Astrocyte (in vitro differentiated cells and primary cell): ENCODE measurements around the gene TEDC2. TPM values are rescaled to one million over a fixed set of nuclear protein-coding genes. Genes with fewer than 3 reads are reported as not detected.

Source experiments
- DNase-seq: peaks from one replicate; pipeline ENCODE4 v3.0.0-alpha.2; 2010; ENCODE audit warnings: low read depth
- FAIRE-seq: peaks from 2 replicates; lab custom pipeline; 2011; peaks lifted over from hg19 to GRCh38; lab: Jason Lieb, UNC
- H2AFZ ChIP-seq: 2 replicates; pipeline ENCODE4 v1.6.0; 2012; ENCODE audit warnings: low read depth, low read length, inconsistent platforms
- H3K27ac ChIP-seq: 2 replicates; pipeline ENCODE4 v1.5.1; 2011; ENCODE audit warnings: low read depth, low read length, inconsistent platforms
- H3K27me3 ChIP-seq: 2 replicates; pipeline ENCODE4 v1.6.0; 2011; ENCODE audit warnings: low read length, inconsistent platforms; ENCODE audit not compliant: insufficient read depth
- H3K36me3 ChIP-seq: 2 replicates; pipeline ENCODE4 v1.5.1; 2011; ENCODE audit warnings: low read length, inconsistent platforms; ENCODE audit not compliant: insufficient read depth
- H3K4me1 ChIP-seq: 2 replicates; pipeline ENCODE4 v1.5.1; 2011; ENCODE audit warnings: low read length, inconsistent platforms; ENCODE audit not compliant: insufficient read depth
- H3K4me2 ChIP-seq: 2 replicates; pipeline ENCODE4 v1.6.0; 2012; ENCODE audit warnings: low read length, inconsistent platforms
- H3K4me3 ChIP-seq: 2 replicates; pipeline ENCODE4 v1.5.1; 2011; ENCODE audit warnings: low read depth, mild to moderate bottlenecking, low read length, inconsistent platforms; ENCODE audit not compliant: insufficient read depth
- H3K79me2 ChIP-seq: 2 replicates; pipeline ENCODE4 v1.6.0; 2012; ENCODE audit warnings: mild to moderate bottlenecking, low read length, inconsistent platforms; ENCODE audit not compliant: insufficient read depth
- H3K9ac ChIP-seq: 2 replicates; pipeline ENCODE4 v1.6.0; 2012; ENCODE audit warnings: mild to moderate bottlenecking, low read length, inconsistent platforms
- H3K9me3 ChIP-seq: 2 replicates; pipeline ENCODE4 v1.5.1; 2012; ENCODE audit warnings: low read depth, mild to moderate bottlenecking, low read length, inconsistent platforms; ENCODE audit not compliant: insufficient read depth
- H4K20me1 ChIP-seq: 2 replicates; pipeline ENCODE4 v1.6.0; 2012; ENCODE audit warnings: low read length, inconsistent platforms; ENCODE audit not compliant: insufficient read depth
- H3K27ac Mint-ChIP-seq: one replicate; pipeline ENCODE4 v1.8.0; 2021; ENCODE audit warnings: mild to moderate bottlenecking, mixed read lengths; ENCODE audit not compliant: unreplicated experiment
- H3K27me3 Mint-ChIP-seq: one replicate; pipeline ENCODE4 v1.8.0; 2021; ENCODE audit warnings: low read depth, mixed read lengths; ENCODE audit not compliant: unreplicated experiment
- H3K36me3 Mint-ChIP-seq: one replicate; pipeline ENCODE4 v1.8.0; 2021; ENCODE audit warnings: low read depth, mixed read lengths; ENCODE audit not compliant: unreplicated experiment
- H3K4me1 Mint-ChIP-seq: one replicate; pipeline ENCODE4 v1.8.0; 2021; ENCODE audit warnings: low read depth, mixed read lengths; ENCODE audit not compliant: unreplicated experiment
- H3K4me3 Mint-ChIP-seq: one replicate; pipeline ENCODE4 v1.8.0; 2021; ENCODE audit warnings: mild to moderate bottlenecking, moderate library complexity, mixed read lengths; ENCODE audit not compliant: unreplicated experiment
- H3K9me3 Mint-ChIP-seq: one replicate; pipeline ENCODE4 v1.8.0; 2021; ENCODE audit warnings: mild to moderate bottlenecking, mixed read lengths; ENCODE audit not compliant: unreplicated experiment
- CTCF ChIP-seq: IDR thresholded peaks from 2 replicates; pipeline ENCODE4 v1.5.1; 2011; ENCODE audit warnings: low read depth, mild to moderate bottlenecking, inconsistent platforms, low read length, moderate library complexity; ENCODE audit not compliant: insufficient read depth
- EZH2 ChIP-seq: IDR thresholded peaks from 2 replicates; pipeline ENCODE4 v1.6.1; 2012; ENCODE audit warnings: mild to moderate bottlenecking, low read length, inconsistent platforms; ENCODE audit not compliant: insufficient read depth
- total RNA-seq: library from RNA; stranded (reverse); gene quantifications from 2 replicates; pipeline ENCODE4 v1.2.1, GENCODE V29; 2021

TEDC2 gene
- total RNA-seq, 1 donor from 2014 or later, result 6.0 TPM

GRCh38 chr16:2482708-2483534 is 23.0 kb downstream of the TEDC2 start:
- no peak overlapping the region for H3K4me3 Mint-ChIP-seq
- H3K9me3 Mint-ChIP-seq, result no peaks in the 10 kb centered on the region
- Histone ChIP-seq H3K79me2 (peaks cover 14% of the 10 kb centered on the region), H3K4me2 (no peak overlapping the region), H3K9me3 (no peaks in the 10 kb centered on the region), H2AFZ (no peak overlapping the region), H3K27me3 (no peaks in the 10 kb centered on the region), H3K4me1 (peaks cover 12% of the 10 kb centered on the region), H3K9ac (no peak overlapping the region), H4K20me1 (peaks cover 86% of the 10 kb centered on the region), H3K4me3 (no peak overlapping the region), H3K27ac (no peak overlapping the region), H3K36me3 (no peaks in the 10 kb centered on the region)
- peaks cover 21% of the 10 kb centered on the region for H3K36me3 Mint-ChIP-seq
- no peak for FAIRE-seq
- H3K4me1 Mint-ChIP-seq, result peaks cover 5% of the 10 kb centered on the region
- peaks cover 18% of the 10 kb centered on the region for H3K27me3 Mint-ChIP-seq
- DNase-seq, result peak; percentile 37
- peak overlapping the region; percentile 24 for H3K27ac Mint-ChIP-seq
- no peak for TF ChIP-seq EZH2
- no peak for TF ChIP-seq CTCF

- no peaks in the 10 kb centered on the region for H3K27me3 ChIP-seq
- Mint-ChIP-seq H3K4me3 (peak overlapping the region; percentile 22), H3K36me3 (peaks cover 19% of the 10 kb centered on the region), H3K9me3 (no peaks in the 10 kb centered on the region), H3K27ac (no peak overlapping the region), H3K27me3 (peaks cover 15% of the 10 kb centered on the region), H3K4me1 (peaks cover 5% of the 10 kb centered on the region)
- TF ChIP-seq EZH2 (no peak), CTCF (no peak)
- no peak overlapping the region for H3K27ac ChIP-seq
- H3K4me3 ChIP-seq, result no peak overlapping the region
- no peak overlapping the region for H2AFZ ChIP-seq
- no peak overlapping the region for H3K9ac ChIP-seq
- no peak for DNase-seq
- FAIRE-seq, result no peak
- no peaks in the 10 kb centered on the region for H3K9me3 ChIP-seq
- peaks cover 76% of the 10 kb centered on the region for H4K20me1 ChIP-seq
- H3K79me2 ChIP-seq, result peaks cover 6% of the 10 kb centered on the region
- no peaks in the 10 kb centered on the region for H3K36me3 ChIP-seq
- peaks cover 12% of the 10 kb centered on the region for H3K4me1 ChIP-seq
- H3K4me2 ChIP-seq, result no peak overlapping the region
Measured at GRCh38 chr16:2483939-2484897, 24.3 kb downstream of the TEDC2 start.
